Astrocyte (in vitro differentiated cells and primary cell): ENCODE results near the gene FDX2. TPM values are rescaled to one million over a fixed set of nuclear protein-coding genes. Genes with fewer than 3 reads are reported as not detected.

Experiments
- DNase-seq: peaks from one replicate; pipeline ENCODE4 v3.0.0-alpha.2; 2010; ENCODE audit warnings: low read depth
- FAIRE-seq: peaks from 2 replicates; lab custom pipeline; 2011; peaks lifted over from hg19 to GRCh38; lab: Jason Lieb, UNC
- H2AFZ ChIP-seq: 2 replicates; pipeline ENCODE4 v1.6.0; 2012; ENCODE audit warnings: low read depth, low read length, inconsistent platforms
- H3K27ac ChIP-seq: 2 replicates; pipeline ENCODE4 v1.5.1; 2011; ENCODE audit warnings: low read depth, low read length, inconsistent platforms
- H3K27me3 ChIP-seq: 2 replicates; pipeline ENCODE4 v1.6.0; 2011; ENCODE audit warnings: low read length, inconsistent platforms; ENCODE audit not compliant: insufficient read depth
- H3K36me3 ChIP-seq: 2 replicates; pipeline ENCODE4 v1.5.1; 2011; ENCODE audit warnings: low read length, inconsistent platforms; ENCODE audit not compliant: insufficient read depth
- H3K4me1 ChIP-seq: 2 replicates; pipeline ENCODE4 v1.5.1; 2011; ENCODE audit warnings: low read length, inconsistent platforms; ENCODE audit not compliant: insufficient read depth
- H3K4me2 ChIP-seq: 2 replicates; pipeline ENCODE4 v1.6.0; 2012; ENCODE audit warnings: low read length, inconsistent platforms
- H3K4me3 ChIP-seq: 2 replicates; pipeline ENCODE4 v1.5.1; 2011; ENCODE audit warnings: low read depth, mild to moderate bottlenecking, low read length, inconsistent platforms; ENCODE audit not compliant: insufficient read depth
- H3K79me2 ChIP-seq: 2 replicates; pipeline ENCODE4 v1.6.0; 2012; ENCODE audit warnings: mild to moderate bottlenecking, low read length, inconsistent platforms; ENCODE audit not compliant: insufficient read depth
- H3K9ac ChIP-seq: 2 replicates; pipeline ENCODE4 v1.6.0; 2012; ENCODE audit warnings: mild to moderate bottlenecking, low read length, inconsistent platforms
- H3K9me3 ChIP-seq: 2 replicates; pipeline ENCODE4 v1.5.1; 2012; ENCODE audit warnings: low read depth, mild to moderate bottlenecking, low read length, inconsistent platforms; ENCODE audit not compliant: insufficient read depth
- H4K20me1 ChIP-seq: 2 replicates; pipeline ENCODE4 v1.6.0; 2012; ENCODE audit warnings: low read length, inconsistent platforms; ENCODE audit not compliant: insufficient read depth
- H3K27ac Mint-ChIP-seq: one replicate; pipeline ENCODE4 v1.8.0; 2021; ENCODE audit warnings: mild to moderate bottlenecking, mixed read lengths; ENCODE audit not compliant: unreplicated experiment
- H3K27me3 Mint-ChIP-seq: one replicate; pipeline ENCODE4 v1.8.0; 2021; ENCODE audit warnings: low read depth, mixed read lengths; ENCODE audit not compliant: unreplicated experiment
- H3K36me3 Mint-ChIP-seq: one replicate; pipeline ENCODE4 v1.8.0; 2021; ENCODE audit warnings: low read depth, mixed read lengths; ENCODE audit not compliant: unreplicated experiment
- H3K4me1 Mint-ChIP-seq: one replicate; pipeline ENCODE4 v1.8.0; 2021; ENCODE audit warnings: low read depth, mixed read lengths; ENCODE audit not compliant: unreplicated experiment
- H3K4me3 Mint-ChIP-seq: one replicate; pipeline ENCODE4 v1.8.0; 2021; ENCODE audit warnings: mild to moderate bottlenecking, moderate library complexity, mixed read lengths; ENCODE audit not compliant: unreplicated experiment
- H3K9me3 Mint-ChIP-seq: one replicate; pipeline ENCODE4 v1.8.0; 2021; ENCODE audit warnings: mild to moderate bottlenecking, mixed read lengths; ENCODE audit not compliant: unreplicated experiment
- CTCF ChIP-seq: IDR thresholded peaks from 2 replicates; pipeline ENCODE4 v1.5.1; 2011; ENCODE audit warnings: low read depth, mild to moderate bottlenecking, inconsistent platforms, low read length, moderate library complexity; ENCODE audit not compliant: insufficient read depth
- EZH2 ChIP-seq: IDR thresholded peaks from 2 replicates; pipeline ENCODE4 v1.6.1; 2012; ENCODE audit warnings: mild to moderate bottlenecking, low read length, inconsistent platforms; ENCODE audit not compliant: insufficient read depth
- total RNA-seq: library from RNA; stranded (reverse); gene quantifications from 2 replicates; pipeline ENCODE4 v1.2.1, GENCODE V29; 2021

The FDX2 gene
- total RNA-seq, 1 donor from 2014 or later = 24.4 TPM

- H3K4me3 Mint-ChIP-seq = no peak overlapping the region
- Histone ChIP-seq H3K4me3 (no peak overlapping the region), H3K27ac (no peak overlapping the region), H2AFZ (no peak overlapping the region), H3K9ac (no peak overlapping the region), H3K4me2 (no peak overlapping the region), H3K36me3 (peaks cover 12% of the 10 kb centered on the region), H4K20me1 (peaks cover 8% of the 10 kb centered on the region), H3K9me3 (no peaks in the 10 kb centered on the region), H3K4me1 (no peaks in the 10 kb centered on the region), H3K79me2 (peaks cover 6% of the 10 kb centered on the region), H3K27me3 (no peaks in the 10 kb centered on the region)
- DNase-seq = no peak
- no peak for TF ChIP-seq EZH2
- no peak for TF ChIP-seq CTCF
- H3K4me1 Mint-ChIP-seq = peaks cover 6% of the 10 kb centered on the region
- no peaks in the 10 kb centered on the region for H3K27me3 Mint-ChIP-seq
- no peaks in the 10 kb centered on the region for H3K9me3 Mint-ChIP-seq
- H3K27ac Mint-ChIP-seq = no peak overlapping the region
- no peak for FAIRE-seq
- peaks cover 11% of the 10 kb centered on the region for H3K36me3 Mint-ChIP-seq
These were observed 2.1 kb upstream of the FDX2 start for GRCh38 chr19:10317857-10318462.

DNA sequence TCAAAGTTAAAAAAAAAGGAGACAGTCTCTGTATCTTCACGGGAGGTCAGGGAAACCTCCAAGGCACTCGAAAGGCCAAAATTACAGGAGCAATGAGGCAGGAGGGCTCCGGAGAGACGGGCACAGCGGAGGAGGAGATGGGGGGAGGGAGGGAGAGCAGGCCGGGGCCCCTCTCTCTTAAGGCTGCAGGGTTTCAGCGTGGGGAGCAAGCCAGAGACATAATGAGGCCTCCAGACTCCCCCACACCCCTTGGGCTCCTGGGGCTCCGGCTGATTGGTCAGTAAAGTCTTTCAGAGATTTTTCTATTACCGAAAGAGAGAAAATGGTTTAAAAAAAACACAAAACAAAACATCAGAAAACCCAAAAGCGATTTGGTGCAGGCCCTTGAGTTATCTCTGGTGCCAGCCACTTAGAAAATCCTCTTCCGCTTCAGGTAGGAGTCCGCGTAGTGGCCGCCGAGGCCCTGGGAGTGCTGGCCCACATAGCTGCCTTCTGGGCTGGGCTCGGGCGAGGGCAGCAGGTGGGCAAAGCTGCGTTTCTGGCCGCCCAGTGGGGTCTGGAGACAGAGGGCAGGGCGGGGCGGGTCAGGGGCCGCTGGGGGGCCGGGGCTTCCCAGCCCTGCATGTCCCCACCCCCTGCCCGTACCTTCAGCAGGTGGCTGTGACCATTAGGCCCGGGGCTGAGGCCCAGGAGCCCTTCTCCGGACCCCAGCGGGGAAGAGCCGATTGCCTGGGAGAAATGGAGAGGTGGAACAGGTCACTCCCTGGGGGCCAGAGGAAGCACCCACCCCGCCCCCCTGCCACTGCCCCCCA, 1.4 kb upstream of the FDX2 start:
- Histone ChIP-seq H2AFZ (no peak overlapping the region), H3K4me3 (no peak overlapping the region), H3K4me2 (no peak overlapping the region), H3K36me3 (peaks cover 12% of the 10 kb centered on the region), H3K27me3 (no peaks in the 10 kb centered on the region), H4K20me1 (peaks cover 6% of the 10 kb centered on the region), H3K27ac (no peak overlapping the region), H3K4me1 (no peaks in the 10 kb centered on the region), H3K9me3 (no peaks in the 10 kb centered on the region), H3K79me2 (peaks cover 6% of the 10 kb centered on the region), H3K9ac (no peak overlapping the region)
- H3K36me3 Mint-ChIP-seq = peaks cover 11% of the 10 kb centered on the region
- FAIRE-seq (no peak), DNase-seq (no peak)
- H3K4me1 Mint-ChIP-seq = peaks cover 6% of the 10 kb centered on the region
- no peaks in the 10 kb centered on the region for H3K9me3 Mint-ChIP-seq
- peak overlapping the region; percentile 57 for H3K4me3 Mint-ChIP-seq
- no peak overlapping the region for H3K27ac Mint-ChIP-seq
- no peaks in the 10 kb centered on the region for H3K27me3 Mint-ChIP-seq
- TF ChIP-seq EZH2 (no peak), CTCF (no peak)
